Brain pericyte (primary cell): Measurements from ENCODE around the gene GSC2.

Source experiments
- DNase-seq: peaks from one replicate; pipeline ENCODE4 v3.0.0-alpha.2; 2012; ENCODE audit warnings: low read depth, low spot score

Gene GSC2

GRCh38 chr22:19149991-19150390, at the start of gene GSC2:
GSC2 (minus strand) TSS chr22:19150292; CDS start chr22:19150283, 9 bp downstream.
- DNase-seq, result no peak

GRCh38 chr22:19199479-19199878, 49.4 kb upstream of the GSC2 start:
- no peak for DNase-seq

- no peak for DNase-seq
Measured at GRCh38 chr22:19197997-19198865, 48.1 kb upstream of the GSC2 start.

- no peak for DNase-seq
Measured at GRCh38 chr22:19196841-19197612, 46.9 kb upstream of the GSC2 start.

GRCh38 chr22:19195796-19196731, 46.0 kb upstream of the GSC2 start:
- no peak for DNase-seq

- no peak for DNase-seq
Measured at GRCh38 chr22:19194766-19195536, 44.9 kb upstream of the GSC2 start.

GRCh38 chr22:19193879-19194278, 43.8 kb upstream of the GSC2 start:
- no peak for DNase-seq

GRCh38 chr22:19187716-19188563, 37.8 kb upstream of the GSC2 start:
- no peak for DNase-seq

GRCh38 chr22:19184276-19184997, 34.3 kb upstream of the GSC2 start:
- DNase-seq, result no peak

GRCh38 chr22:19183216-19183615, 33.1 kb upstream of the GSC2 start:
- no peak for DNase-seq

- no peak for DNase-seq
Measured at GRCh38 chr22:19182472-19183157, 32.5 kb upstream of the GSC2 start.

GRCh38 chr22:19181786-19182471, 31.8 kb upstream of the GSC2 start:
- no peak for DNase-seq

GRCh38 chr22:19180740-19181410, 30.8 kb upstream of the GSC2 start:
- DNase-seq, result no peak

GRCh38 chr22:19180234-19180633, 30.1 kb upstream of the GSC2 start:
- no peak for DNase-seq

GRCh38 chr22:19179497-19180048, 29.5 kb upstream of the GSC2 start:
- peak; percentile 53 for DNase-seq

- no peak for DNase-seq
Measured at GRCh38 chr22:19178657-19179496, 28.8 kb upstream of the GSC2 start, which contains the start of gene SLC25A1. SLC25A1 (minus strand) TSS chr22:19178736; CDS start chr22:19178673, 63 bp downstream.
